ENCODE data around the gene ID3.

ID3 gene

DNA sequence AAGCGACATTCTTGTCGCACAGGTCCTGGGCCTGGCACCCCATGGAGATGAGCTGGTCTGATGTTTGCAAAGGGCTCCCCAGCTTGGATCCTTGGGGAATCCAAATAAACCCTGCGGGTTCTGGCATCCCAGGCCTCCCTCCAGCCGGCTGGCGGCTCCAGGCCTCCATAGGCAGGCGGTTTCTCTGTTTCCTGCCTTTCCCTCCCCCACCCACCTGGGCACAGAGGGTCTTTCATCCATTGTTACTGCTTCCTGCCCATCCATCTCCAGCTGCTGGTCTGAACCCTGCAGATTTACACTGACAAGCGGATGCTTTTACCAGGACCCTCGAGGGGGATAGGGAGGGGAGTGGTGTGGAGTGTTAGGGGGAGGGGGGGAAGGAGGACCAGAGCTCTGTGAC lies 39.1 kb upstream of the ID3 start:
- no peak for DNase-seq (ENCODE audit: low read depth)
- no peak overlapping the region for H3K4me3 ChIP-seq (ENCODE audit: low read length)
- TF ChIP-seq, protein P1, sequence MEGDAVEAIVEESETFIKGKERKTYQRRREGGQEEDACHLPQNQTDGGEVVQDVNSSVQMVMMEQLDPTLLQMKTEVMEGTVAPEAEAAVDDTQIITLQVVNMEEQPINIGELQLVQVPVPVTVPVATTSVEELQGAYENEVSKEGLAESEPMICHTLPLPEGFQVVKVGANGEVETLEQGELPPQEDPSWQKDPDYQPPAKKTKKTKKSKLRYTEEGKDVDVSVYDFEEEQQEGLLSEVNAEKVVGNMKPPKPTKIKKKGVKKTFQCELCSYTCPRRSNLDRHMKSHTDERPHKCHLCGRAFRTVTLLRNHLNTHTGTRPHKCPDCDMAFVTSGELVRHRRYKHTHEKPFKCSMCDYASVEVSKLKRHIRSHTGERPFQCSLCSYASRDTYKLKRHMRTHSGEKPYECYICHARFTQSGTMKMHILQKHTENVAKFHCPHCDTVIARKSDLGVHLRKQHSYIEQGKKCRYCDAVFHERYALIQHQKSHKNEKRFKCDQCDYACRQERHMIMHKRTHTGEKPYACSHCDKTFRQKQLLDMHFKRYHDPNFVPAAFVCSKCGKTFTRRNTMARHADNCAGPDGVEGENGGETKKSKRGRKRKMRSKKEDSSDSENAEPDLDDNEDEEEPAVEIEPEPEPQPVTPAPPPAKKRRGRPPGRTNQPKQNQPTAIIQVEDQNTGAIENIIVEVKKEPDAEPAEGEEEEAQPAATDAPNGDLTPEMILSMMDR (IDR thresholded peaks at IDR 0.05; ENCODE audit: insufficient read depth, low read depth, low read length, missing control alignments) = no peak

DNA sequence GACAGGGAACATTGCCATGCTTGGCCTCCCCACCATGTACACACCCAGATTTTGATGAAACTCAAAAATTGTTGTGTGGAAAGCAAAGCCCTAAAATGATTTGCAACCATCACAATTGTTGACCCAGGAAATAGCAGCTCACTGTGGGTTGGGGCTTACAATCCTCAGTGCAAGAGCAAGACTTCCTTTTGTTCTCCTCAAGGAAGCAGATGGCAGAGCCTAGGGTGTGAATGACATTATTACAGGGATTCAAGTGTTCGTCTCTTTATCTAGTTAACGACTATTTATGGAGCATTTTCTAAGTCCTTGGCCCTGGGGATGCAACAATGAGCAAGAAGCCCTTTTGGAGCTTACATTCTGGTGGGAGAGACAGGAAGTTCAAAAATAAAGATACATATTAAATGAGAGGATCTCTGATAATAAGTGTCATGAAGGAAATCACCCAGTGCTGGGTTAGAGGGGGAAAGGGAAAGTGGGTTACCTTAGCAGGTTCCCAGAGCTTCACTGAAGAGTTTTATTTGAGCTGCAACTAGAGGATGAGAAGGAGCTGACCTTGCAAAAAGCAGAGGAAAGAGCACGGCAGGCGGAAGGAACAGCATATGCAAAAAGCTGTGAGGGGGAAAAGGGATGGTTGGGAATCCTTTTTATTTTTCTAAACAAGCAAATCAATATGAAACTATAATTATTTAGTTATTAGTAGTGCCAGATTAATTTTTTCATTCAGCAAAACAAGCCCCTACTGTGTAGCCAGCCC lies 38.5 kb upstream of the ID3 start:
- H3K4me3 ChIP-seq (ENCODE audit: low read length) = no peak overlapping the region
- TF ChIP-seq, protein P1 (IDR thresholded peaks at IDR 0.05; ENCODE audit: insufficient read depth, low read depth, low read length, missing control alignments) = no peak
- DNase-seq (ENCODE audit: low read depth) = no peak

DNA sequence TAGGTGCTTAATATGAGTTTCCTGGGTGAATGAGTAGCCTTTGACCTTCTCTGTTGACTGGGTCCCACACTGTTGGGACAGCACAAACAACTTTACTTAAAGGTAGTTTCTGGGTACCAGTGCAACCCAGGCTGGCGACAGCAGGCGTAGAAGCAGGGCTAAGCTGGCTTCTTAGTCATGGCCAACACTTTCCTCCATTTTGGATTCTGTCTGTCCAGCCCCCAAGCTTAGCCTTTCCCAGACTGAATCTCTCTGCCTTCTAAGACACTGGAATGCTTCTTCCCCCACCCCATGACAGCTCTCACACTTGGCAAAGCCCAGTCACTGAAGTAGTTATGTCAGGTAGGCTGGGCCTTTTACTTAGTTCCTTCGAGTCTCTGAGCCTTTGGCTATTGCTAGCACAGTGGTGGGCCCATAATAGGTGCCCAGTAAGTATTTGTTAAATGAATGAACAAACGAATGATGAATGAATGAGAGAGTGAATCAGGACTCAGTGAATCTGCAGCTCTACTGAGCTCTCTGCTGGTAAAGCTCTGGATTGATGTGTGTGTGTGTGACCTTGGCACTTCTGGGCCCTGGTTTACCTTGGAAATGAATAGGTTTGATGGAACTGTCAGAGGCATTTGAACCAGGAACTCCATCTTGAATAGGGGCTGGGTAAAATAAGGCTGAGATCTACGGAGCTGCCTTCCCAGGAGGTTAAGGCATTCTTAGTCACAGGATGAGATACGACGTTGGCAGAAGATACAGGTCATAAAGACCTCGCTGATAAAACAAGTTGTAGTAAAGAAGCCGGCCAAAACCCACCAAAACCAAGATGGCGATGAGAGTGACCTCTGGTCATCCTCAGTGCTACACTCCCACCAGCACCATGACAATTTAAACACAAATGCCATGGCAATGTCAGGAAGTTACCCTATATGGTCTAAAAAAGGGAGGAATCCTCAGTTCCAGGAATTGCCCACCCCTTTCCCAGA lies 37.4 kb upstream of the ID3 start:
- no peak overlapping the region for H3K4me3 ChIP-seq (ENCODE audit: low read length)
- no peak for DNase-seq (ENCODE audit: low read depth)
- TF ChIP-seq, protein P1 (IDR thresholded peaks at IDR 0.05; ENCODE audit: insufficient read depth, low read depth, low read length, missing control alignments) = no peak

DNA sequence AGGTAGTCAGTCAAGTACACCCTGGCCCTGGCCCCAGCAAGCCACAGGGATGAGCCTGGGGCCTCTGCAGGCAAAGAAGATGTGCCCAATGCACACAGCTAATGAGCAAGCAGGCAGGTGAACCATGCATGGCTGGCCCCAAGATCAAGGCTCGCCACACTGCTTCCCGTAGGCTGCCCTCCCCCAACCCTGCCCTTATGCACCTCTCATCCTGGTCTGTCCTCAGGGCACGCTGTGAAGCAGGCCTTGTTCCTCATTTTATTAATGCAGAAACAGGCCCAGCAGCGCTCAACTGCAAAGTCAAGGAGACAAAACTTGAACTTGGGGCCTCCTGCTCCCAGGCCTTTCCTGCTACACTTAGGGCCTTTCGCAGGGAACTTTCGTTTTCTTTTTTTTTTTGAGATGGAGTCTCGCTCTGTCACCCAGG lies 35.6 kb upstream of the ID3 start:
- TF ChIP-seq, protein P1 (IDR thresholded peaks at IDR 0.05; ENCODE audit: insufficient read depth, low read depth, low read length, missing control alignments) = no peak
- no peak overlapping the region for H3K4me3 ChIP-seq (ENCODE audit: low read length)
- no peak for DNase-seq (ENCODE audit: low read depth)

DNA sequence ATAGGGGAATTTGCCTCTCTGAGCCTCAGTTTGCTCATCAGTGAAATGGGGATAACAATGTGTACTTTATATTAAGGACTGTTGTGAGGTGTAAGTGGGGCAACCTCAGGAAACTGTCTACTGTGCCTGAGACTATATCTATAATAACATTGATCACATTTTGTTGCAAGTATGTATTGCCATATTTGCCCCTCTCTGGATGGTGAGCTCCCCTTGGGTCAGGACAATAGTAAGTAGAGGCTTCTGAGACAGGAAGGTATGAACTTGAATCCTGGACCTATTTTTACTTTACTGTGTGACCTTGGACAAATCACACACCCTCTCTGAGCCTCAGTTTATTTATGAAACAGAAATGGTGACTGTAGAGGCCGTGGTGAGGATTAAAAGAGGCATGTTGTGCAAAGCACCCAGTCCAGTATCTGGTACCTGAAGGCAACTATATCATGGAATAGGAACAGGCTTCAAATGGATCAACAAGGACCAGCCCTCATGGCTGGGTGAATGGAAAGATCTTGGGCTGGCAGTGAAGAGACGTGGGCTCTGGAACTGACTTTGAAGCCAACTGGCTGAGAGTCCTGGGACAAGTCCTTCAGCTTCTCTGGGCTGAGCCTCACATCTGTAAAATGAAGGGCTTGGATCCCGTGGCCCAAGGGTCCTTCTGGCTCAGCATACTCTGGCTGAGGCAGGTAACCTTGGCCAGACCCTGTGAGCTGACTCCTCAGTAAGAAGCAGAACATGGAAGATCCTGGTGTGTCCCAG lies 35.0 kb upstream of the ID3 start:
- TF ChIP-seq, protein P1 (IDR thresholded peaks at IDR 0.05; ENCODE audit: insufficient read depth, low read depth, low read length, missing control alignments) = no peak
- no peak for DNase-seq (ENCODE audit: low read depth)
- H3K4me3 ChIP-seq (ENCODE audit: low read length) = no peak overlapping the region

DNA sequence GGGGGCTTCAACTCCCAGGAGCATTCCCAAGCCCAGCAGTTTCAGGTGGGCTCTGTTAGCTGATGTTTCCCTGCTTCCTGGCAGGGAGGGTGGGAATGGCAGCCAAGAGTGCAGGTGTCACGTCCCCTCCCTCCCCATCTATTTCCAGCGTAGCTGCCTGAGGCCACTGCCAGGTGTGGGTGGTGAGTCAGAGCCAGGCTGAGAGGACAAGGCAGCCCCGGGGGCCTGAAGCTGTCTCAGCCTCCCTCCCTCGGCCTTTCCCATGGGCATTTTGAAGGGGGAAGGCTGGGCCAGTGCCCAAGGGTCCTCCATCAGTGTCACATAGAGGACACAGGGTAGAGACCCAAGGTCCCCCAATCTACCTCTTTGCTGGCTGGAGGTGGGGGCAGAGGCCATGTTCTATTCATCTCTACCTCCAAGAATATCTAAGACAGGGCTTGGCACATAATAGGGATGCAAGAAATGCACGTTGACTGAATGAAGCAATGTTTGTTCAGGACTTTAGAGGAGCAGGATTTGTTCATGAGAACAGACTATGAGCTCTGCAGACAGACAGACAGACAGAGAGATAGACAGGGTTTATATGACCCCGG lies 34.4 kb upstream of the ID3 start:
- peak; percentile 98 for DNase-seq (ENCODE audit: low read depth)
- TF ChIP-seq, protein P1 (IDR thresholded peaks at IDR 0.05; ENCODE audit: insufficient read depth, low read depth, low read length, missing control alignments) = no peak
- no peak overlapping the region for H3K4me3 ChIP-seq (ENCODE audit: low read length)
